SKM-1 (cell line): Measurements from ENCODE around the gene PTGR1.
"Not testable (repeated sequence)": the region's sequence is repeated elsewhere in the genome, so short reads cannot be mapped to it uniquely, and the experiment has no call there.

Source experiments
- DNase-seq: peaks from one replicate; lab custom pipeline; 2025; ENCODE audit not compliant: unreplicated experiment; lab: John Stamatoyannopoulos, UW

Gene PTGR1

GRCh38 chr9:111599092-111599954 is at the start of gene PTGR1:
TSS of gene PTGR1 (minus strand) at chr9:111599647. CDS start at chr9:111597422, 2,225 bp downstream.
- no peak for DNase-seq

GRCh38 chr9:111649016-111649415 is 49.6 kb upstream of the PTGR1 start:
- no peak for DNase-seq

- no peak for DNase-seq
These were observed 48.6 kb upstream of the PTGR1 start for GRCh38 chr9:111648066-111648465.

GRCh38 chr9:111646417-111646816 is 47.0 kb upstream of the PTGR1 start:
- no peak for DNase-seq

GRCh38 chr9:111645806-111646205 is 46.4 kb upstream of the PTGR1 start:
- no peak for DNase-seq

GRCh38 chr9:111644195-111644772 is 44.8 kb upstream of the PTGR1 start:
- no peak for DNase-seq

- DNase-seq, result no peak
These were observed 38.0 kb upstream of the PTGR1 start for GRCh38 chr9:111637421-111637950.

GRCh38 chr9:111634860-111635259 is 35.4 kb upstream of the PTGR1 start:
- DNase-seq, result no peak

GRCh38 chr9:111633389-111633736 is 33.9 kb upstream of the PTGR1 start:
- DNase-seq, result no peak

GRCh38 chr9:111632695-111633388 is 33.4 kb upstream of the PTGR1 start:
- DNase-seq, result no peak

GRCh38 chr9:111632060-111632459 is 32.6 kb upstream of the PTGR1 start:
- DNase-seq, result no peak

GRCh38 chr9:111631214-111631971 is 31.9 kb upstream of the PTGR1 start, which contains the start of gene DNAJC25:
TSS of gene DNAJC25 (plus strand) at chr9:111631334. CDS start at chr9:111631408, 74 bp downstream.
- peak; percentile 57 for DNase-seq

- DNase-seq, result no peak
These were observed 31.4 kb upstream of the PTGR1 start for GRCh38 chr9:111630964-111631213.

GRCh38 chr9:111630182-111630963 is 30.9 kb upstream of the PTGR1 start:
- no peak for DNase-seq

- no peak for DNase-seq
These were observed 29.0 kb upstream of the PTGR1 start for GRCh38 chr9:111628411-111628810.

GRCh38 chr9:111627260-111627963 is 28.0 kb upstream of the PTGR1 start:
- DNase-seq, result no peak

GRCh38 chr9:111622626-111623025 is 23.2 kb upstream of the PTGR1 start:
- no peak for DNase-seq

- DNase-seq, result no peak
These were observed 22.5 kb upstream of the PTGR1 start for GRCh38 chr9:111621895-111622480.

- not testable (repeated sequence) for DNase-seq
These were observed 17.9 kb upstream of the PTGR1 start for GRCh38 chr9:111617349-111617748.
